Ishikawa (cell line): ENCODE measurements around the gene MEF2B.

Experiments
- EP300 ChIP-seq: IDR thresholded peaks from 2 replicates; pipeline ENCODE4 v1.6.1; 2012; ENCODE audit warnings: borderline replicate concordance
- TCF12 ChIP-seq: IDR thresholded peaks from 2 replicates; pipeline ENCODE4 v1.6.1; 2012; ENCODE audit warnings: low read depth
- YY1 ChIP-seq: IDR thresholded peaks from 2 replicates; pipeline ENCODE4 v1.6.1; 2012; ENCODE audit warnings: low read depth
- TF ChIP-seq, protein P1 (sequence below): IDR thresholded peaks from 2 replicates; pipeline ENCODE4 v1.6.1; 2012
- TF ChIP-seq, protein P2 (sequence below): IDR thresholded peaks from 2 replicates; pipeline ENCODE4 v1.6.1; 2012; ENCODE audit warnings: low read depth, mild to moderate bottlenecking

DNA sequence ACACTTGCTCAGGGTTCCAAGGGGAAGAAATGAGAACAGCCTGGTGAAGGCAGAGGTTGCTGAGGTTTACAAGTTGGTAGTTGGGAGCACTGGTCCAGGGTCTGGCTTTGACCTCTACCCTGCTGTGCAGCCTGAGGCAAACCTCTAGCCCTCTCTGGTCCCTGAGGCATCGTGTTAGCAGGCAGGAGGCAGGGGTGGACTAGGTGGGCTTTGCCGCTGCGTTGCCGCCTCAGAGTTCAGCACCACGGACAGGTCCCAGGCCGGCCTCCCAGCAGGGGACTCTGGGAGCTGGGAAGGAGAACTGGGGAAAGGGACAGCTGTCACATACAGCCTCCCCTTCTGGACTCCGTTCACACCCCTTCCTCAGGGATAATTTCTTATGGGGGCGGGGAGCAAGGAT is 44.8 kb upstream of the MEF2B start:
- TF ChIP-seq, protein P1, sequence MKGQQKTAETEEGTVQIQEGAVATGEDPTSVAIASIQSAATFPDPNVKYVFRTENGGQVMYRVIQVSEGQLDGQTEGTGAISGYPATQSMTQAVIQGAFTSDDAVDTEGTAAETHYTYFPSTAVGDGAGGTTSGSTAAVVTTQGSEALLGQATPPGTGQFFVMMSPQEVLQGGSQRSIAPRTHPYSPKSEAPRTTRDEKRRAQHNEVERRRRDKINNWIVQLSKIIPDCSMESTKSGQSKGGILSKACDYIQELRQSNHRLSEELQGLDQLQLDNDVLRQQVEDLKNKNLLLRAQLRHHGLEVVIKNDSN = no peak
- TF ChIP-seq, protein P2, sequence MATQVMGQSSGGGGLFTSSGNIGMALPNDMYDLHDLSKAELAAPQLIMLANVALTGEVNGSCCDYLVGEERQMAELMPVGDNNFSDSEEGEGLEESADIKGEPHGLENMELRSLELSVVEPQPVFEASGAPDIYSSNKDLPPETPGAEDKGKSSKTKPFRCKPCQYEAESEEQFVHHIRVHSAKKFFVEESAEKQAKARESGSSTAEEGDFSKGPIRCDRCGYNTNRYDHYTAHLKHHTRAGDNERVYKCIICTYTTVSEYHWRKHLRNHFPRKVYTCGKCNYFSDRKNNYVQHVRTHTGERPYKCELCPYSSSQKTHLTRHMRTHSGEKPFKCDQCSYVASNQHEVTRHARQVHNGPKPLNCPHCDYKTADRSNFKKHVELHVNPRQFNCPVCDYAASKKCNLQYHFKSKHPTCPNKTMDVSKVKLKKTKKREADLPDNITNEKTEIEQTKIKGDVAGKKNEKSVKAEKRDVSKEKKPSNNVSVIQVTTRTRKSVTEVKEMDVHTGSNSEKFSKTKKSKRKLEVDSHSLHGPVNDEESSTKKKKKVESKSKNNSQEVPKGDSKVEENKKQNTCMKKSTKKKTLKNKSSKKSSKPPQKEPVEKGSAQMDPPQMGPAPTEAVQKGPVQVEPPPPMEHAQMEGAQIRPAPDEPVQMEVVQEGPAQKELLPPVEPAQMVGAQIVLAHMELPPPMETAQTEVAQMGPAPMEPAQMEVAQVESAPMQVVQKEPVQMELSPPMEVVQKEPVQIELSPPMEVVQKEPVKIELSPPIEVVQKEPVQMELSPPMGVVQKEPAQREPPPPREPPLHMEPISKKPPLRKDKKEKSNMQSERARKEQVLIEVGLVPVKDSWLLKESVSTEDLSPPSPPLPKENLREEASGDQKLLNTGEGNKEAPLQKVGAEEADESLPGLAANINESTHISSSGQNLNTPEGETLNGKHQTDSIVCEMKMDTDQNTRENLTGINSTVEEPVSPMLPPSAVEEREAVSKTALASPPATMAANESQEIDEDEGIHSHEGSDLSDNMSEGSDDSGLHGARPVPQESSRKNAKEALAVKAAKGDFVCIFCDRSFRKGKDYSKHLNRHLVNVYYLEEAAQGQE = peak; percentile 97
- no peak for TF ChIP-seq TCF12
- TF ChIP-seq EP300 = no peak
- no peak for TF ChIP-seq YY1
